ENCODE data around the gene HOXD9.

The HOXD9 gene

DNA sequence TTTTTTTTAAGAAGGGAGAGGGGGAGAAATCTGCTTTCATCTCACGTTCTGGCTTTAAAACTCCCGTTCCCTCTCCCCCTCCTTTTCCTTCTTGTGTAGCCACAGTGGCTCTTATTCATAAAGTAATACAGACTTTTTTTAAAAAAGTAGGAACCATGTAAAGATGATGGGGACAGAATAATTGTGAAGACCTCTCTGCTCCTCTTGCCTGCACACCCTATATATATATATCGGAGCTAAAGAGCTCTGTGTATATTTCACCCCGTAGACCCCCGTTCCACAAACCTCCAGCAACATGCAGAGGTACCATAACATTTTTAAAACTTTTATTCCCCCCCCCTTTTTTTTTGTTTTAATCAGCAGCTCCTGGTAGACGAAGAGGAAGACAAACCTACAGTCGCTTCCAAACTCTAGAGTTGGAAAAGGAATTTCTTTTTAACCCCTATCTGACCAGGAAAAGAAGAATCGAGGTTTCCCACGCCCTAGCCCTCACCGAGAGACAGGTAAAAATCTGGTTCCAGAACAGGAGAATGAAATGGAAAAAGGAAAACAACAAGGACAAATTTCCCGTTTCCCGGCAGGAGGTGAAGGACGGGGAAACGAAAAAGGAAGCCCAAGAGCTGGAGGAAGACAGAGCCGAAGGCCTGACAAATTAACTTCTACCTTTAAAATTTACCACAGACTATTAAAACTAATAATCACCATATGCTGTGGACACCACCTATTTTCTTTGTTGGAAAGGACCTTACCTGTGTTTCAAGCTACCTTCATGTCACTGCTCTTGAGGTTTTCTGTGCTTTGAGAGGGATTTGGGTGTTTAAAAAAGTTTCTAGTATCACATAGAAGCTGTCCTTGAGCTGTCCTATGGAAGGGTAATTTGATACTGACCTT is 8.7 kb downstream of the HOXD9 start:
- Histone ChIP-seq H3K27me3 (ENCODE audit: insufficient read depth, low read length, poor library complexity, severe bottlenecking) (no peaks in the 10 kb centered on the region), H4K20me1 (ENCODE audit: insufficient read depth, low read length, poor library complexity, severe bottlenecking) (no peaks in the 10 kb centered on the region), H3K4me2 (ENCODE audit: low read depth, low read length, poor library complexity, severe bottlenecking) (no peak overlapping the region), H3K9me2 (replicated peaks; ENCODE audit: low read depth, low read length) (no peaks in the 10 kb centered on the region), H3K9me3 (ENCODE audit: insufficient read depth, low read depth, low read length) (no peaks in the 10 kb centered on the region), H3K4me1 (ENCODE audit: insufficient read depth, low read length, poor library complexity, severe bottlenecking) (no peaks in the 10 kb centered on the region), H2AFZ (ENCODE audit: low read length) (no peak overlapping the region), H3F3A (ENCODE audit: low read depth) (no peaks in the 10 kb centered on the region), H3K4me3 (ENCODE audit: low read length, poor library complexity, severe bottlenecking) (no peak overlapping the region), H3K79me2 (ENCODE audit: insufficient read depth, low read length) (no peaks in the 10 kb centered on the region), H3K9ac (ENCODE audit: low read depth, low read length, poor library complexity, severe bottlenecking) (no peak overlapping the region), H3K36me3 (ENCODE audit: insufficient read depth, low read length) (no peaks in the 10 kb centered on the region)
- no peak for TF ChIP-seq EZH2phosphoT487 (IDR thresholded peaks at IDR 0.05; ENCODE audit: borderline replicate concordance)
- TF ChIP-seq, protein P1, sequence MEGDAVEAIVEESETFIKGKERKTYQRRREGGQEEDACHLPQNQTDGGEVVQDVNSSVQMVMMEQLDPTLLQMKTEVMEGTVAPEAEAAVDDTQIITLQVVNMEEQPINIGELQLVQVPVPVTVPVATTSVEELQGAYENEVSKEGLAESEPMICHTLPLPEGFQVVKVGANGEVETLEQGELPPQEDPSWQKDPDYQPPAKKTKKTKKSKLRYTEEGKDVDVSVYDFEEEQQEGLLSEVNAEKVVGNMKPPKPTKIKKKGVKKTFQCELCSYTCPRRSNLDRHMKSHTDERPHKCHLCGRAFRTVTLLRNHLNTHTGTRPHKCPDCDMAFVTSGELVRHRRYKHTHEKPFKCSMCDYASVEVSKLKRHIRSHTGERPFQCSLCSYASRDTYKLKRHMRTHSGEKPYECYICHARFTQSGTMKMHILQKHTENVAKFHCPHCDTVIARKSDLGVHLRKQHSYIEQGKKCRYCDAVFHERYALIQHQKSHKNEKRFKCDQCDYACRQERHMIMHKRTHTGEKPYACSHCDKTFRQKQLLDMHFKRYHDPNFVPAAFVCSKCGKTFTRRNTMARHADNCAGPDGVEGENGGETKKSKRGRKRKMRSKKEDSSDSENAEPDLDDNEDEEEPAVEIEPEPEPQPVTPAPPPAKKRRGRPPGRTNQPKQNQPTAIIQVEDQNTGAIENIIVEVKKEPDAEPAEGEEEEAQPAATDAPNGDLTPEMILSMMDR (conservative IDR thresholded peaks at IDR 0.05; ENCODE audit: low read length): no peak

DNA sequence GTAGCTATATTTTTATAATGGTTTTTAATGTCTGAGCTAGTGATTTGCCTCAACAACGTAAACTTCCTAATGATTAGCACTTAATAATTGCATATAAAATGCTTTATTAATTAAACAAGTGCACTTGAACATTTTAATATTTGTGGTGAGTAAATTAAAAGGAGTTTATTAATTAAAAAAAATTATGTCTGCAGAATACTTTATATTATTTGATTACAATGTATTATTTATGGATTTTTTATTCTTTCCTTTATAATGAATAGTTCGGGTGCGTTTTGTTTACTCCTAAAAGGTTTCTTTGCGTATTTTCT is 9.3 kb downstream of the HOXD9 start:
- Histone ChIP-seq H4K20me1 (ENCODE audit: insufficient read depth, low read length, poor library complexity, severe bottlenecking) (no peaks in the 10 kb centered on the region), H3F3A (ENCODE audit: low read depth) (no peaks in the 10 kb centered on the region), H3K36me3 (ENCODE audit: insufficient read depth, low read length) (no peaks in the 10 kb centered on the region), H3K9me3 (ENCODE audit: insufficient read depth, low read depth, low read length) (no peaks in the 10 kb centered on the region), H2AFZ (ENCODE audit: low read length) (no peak overlapping the region), H3K4me1 (ENCODE audit: insufficient read depth, low read length, poor library complexity, severe bottlenecking) (no peaks in the 10 kb centered on the region), H3K9me2 (replicated peaks; ENCODE audit: low read depth, low read length) (no peaks in the 10 kb centered on the region), H3K79me2 (ENCODE audit: insufficient read depth, low read length) (no peaks in the 10 kb centered on the region), H3K4me3 (ENCODE audit: low read length, poor library complexity, severe bottlenecking) (no peak overlapping the region), H3K4me2 (ENCODE audit: low read depth, low read length, poor library complexity, severe bottlenecking) (no peak overlapping the region), H3K27me3 (ENCODE audit: insufficient read depth, low read length, poor library complexity, severe bottlenecking) (no peaks in the 10 kb centered on the region), H3K9ac (ENCODE audit: low read depth, low read length, poor library complexity, severe bottlenecking) (no peak overlapping the region)
- TF ChIP-seq, protein P1 (conservative IDR thresholded peaks at IDR 0.05; ENCODE audit: low read length): no peak
- TF ChIP-seq EZH2phosphoT487 (IDR thresholded peaks at IDR 0.05; ENCODE audit: borderline replicate concordance): no peak

DNA sequence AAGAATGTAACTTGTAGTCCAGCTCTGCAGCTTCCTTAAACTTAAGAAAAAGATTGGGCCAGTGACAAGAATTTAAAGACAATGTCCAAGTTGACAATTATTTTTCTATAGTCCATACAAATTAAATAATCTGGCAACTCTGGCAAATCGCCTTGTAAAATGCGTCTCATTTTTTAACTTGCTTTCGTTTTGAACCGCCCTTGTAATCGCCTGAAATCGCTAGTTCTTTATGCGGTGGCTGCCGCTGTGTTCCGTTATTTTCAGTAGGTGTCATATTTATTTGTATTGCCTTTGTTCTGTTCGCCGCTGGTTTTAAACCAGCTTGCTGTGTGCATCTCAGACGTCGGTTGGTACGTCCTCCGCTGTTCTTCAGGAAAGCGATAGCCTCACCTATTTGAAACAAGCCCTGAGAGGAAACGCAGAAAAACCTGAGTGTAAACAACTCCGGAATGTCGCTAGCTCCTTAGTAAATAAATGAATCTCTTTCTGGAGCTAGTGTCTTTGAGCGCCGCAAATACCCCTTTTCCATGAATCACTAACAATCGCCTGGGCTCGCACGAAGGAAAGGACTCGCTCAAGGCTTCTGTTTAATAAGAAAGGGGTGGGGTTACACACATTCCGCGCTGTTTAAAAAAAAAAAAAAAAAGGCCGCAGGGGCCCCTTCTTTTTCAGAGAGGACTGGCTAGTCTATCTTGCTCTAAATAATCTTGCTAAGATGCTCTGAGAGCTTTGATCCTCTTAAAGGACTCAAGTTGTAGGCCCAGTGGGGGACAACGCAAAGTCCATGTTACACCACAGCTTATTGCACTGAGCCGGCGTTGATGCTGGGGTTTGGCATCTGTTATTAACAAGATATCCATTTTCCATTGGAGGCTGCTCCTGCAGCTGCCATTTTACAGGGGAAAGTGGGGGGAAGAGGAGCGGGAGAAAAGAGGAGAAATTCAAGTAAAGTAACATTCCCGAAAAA is 10.0 kb downstream of the HOXD9 start:
- H4K20me1 ChIP-seq (ENCODE audit: insufficient read depth, low read length, poor library complexity, severe bottlenecking): no peaks in the 10 kb centered on the region
- no peaks in the 10 kb centered on the region for H3F3A ChIP-seq (ENCODE audit: low read depth)
- no peaks in the 10 kb centered on the region for H3K36me3 ChIP-seq (ENCODE audit: insufficient read depth, low read length)
- H3K9me3 ChIP-seq (ENCODE audit: insufficient read depth, low read depth, low read length): no peaks in the 10 kb centered on the region
- H3K4me2 ChIP-seq (ENCODE audit: low read depth, low read length, poor library complexity, severe bottlenecking): no peak overlapping the region
- H3K79me2 ChIP-seq (ENCODE audit: insufficient read depth, low read length): no peaks in the 10 kb centered on the region
- H2AFZ ChIP-seq (ENCODE audit: low read length): no peak overlapping the region
- no peak overlapping the region for H3K4me3 ChIP-seq (ENCODE audit: low read length, poor library complexity, severe bottlenecking)
- no peak overlapping the region for H3K9ac ChIP-seq (ENCODE audit: low read depth, low read length, poor library complexity, severe bottlenecking)
- H3K9me2 ChIP-seq (replicated peaks; ENCODE audit: low read depth, low read length): no peaks in the 10 kb centered on the region
- peaks cover 4% of the 10 kb centered on the region for H3K4me1 ChIP-seq (ENCODE audit: insufficient read depth, low read length, poor library complexity, severe bottlenecking)
- TF ChIP-seq, protein P1 (conservative IDR thresholded peaks at IDR 0.05; ENCODE audit: low read length): no peak
- no peak for TF ChIP-seq EZH2phosphoT487 (IDR thresholded peaks at IDR 0.05; ENCODE audit: borderline replicate concordance)
- no peaks in the 10 kb centered on the region for H3K27me3 ChIP-seq (ENCODE audit: insufficient read depth, low read length, poor library complexity, severe bottlenecking)

Data from Loucy (cell line).